HG02623 (cell line): ENCODE data around the gene PIN1.
"Not testable (repeated sequence)": the region's sequence is repeated elsewhere in the genome, so short reads cannot be mapped to it uniquely, and the experiment has no call there.

Experiments used
- ATAC-seq: cut with Tn5 transposase; IDR thresholded peaks from one replicate; pipeline ENCODE4 v1.9.1; 2021; ENCODE audit warnings: moderate library complexity; ENCODE audit not compliant: unreplicated experiment

PIN1 gene

GRCh38 chr19:9834726-9835506, at the start of gene PIN1:
Gene PIN1, plus strand, starts transcription at chr19:9835318. Its CDS starts 27 bp downstream, at chr19:9835345.
- ATAC-seq: peak; percentile 95

- peak; percentile 63 for ATAC-seq
Observed at GRCh38 chr19:9785367-9786331, 49.5 kb upstream of the PIN1 start.

- ATAC-seq: no peak
Observed at GRCh38 chr19:9786342-9786741, 48.8 kb upstream of the PIN1 start.

- ATAC-seq: no peak
Observed at GRCh38 chr19:9786819-9787218, 48.3 kb upstream of the PIN1 start.

GRCh38 chr19:9788604-9789003, 46.5 kb upstream of the PIN1 start:
- ATAC-seq: not testable (repeated sequence)

GRCh38 chr19:9789066-9789465, 46.1 kb upstream of the PIN1 start:
- ATAC-seq: no peak

GRCh38 chr19:9789579-9789978, 45.5 kb upstream of the PIN1 start:
- not testable (repeated sequence) for ATAC-seq

- not testable (repeated sequence) for ATAC-seq
Observed at GRCh38 chr19:9791073-9791367, 44.1 kb upstream of the PIN1 start.

- ATAC-seq: peak; percentile 28
Observed at GRCh38 chr19:9791552-9792205, 43.4 kb upstream of the PIN1 start.

- ATAC-seq: peak; percentile 44
Observed at GRCh38 chr19:9792206-9793070, 42.7 kb upstream of the PIN1 start.

- no peak for ATAC-seq
Observed at GRCh38 chr19:9793071-9793591, 42.0 kb upstream of the PIN1 start.

GRCh38 chr19:9796113-9796773, 38.9 kb upstream of the PIN1 start:
- ATAC-seq: no peak

GRCh38 chr19:9797871-9798270, 37.2 kb upstream of the PIN1 start:
- ATAC-seq: no peak

GRCh38 chr19:9799162-9799561, 36.0 kb upstream of the PIN1 start:
- ATAC-seq: no peak

GRCh38 chr19:9801976-9802375, 33.1 kb upstream of the PIN1 start:
- no peak for ATAC-seq

GRCh38 chr19:9806803-9807202, 28.3 kb upstream of the PIN1 start:
- ATAC-seq: no peak

GRCh38 chr19:9808855-9809824, 26.0 kb upstream of the PIN1 start:
- ATAC-seq: no peak

GRCh38 chr19:9811139-9811538, 24.0 kb upstream of the PIN1 start:
- ATAC-seq: no peak
